HEK293 (cell line): ENCODE results near the gene NEK2.

ENCODE experiments used
- CTCF ChIA-PET: fragments of 350-600 bp; formaldehyde crosslinking; extraction: SDS; loops from one replicate; lab custom pipeline; 2021; ENCODE audit warnings: antibody characterized with exemption; lab: Yijun Ruan, JAX
- POLR2A ChIA-PET: fragments of 300-600 bp; formaldehyde crosslinking; extraction: SDS; loops from one replicate; lab custom pipeline; 2020; ENCODE audit warnings: antibody characterized with exemption, inconsistent platforms; lab: Yijun Ruan, JAX
- H3K27ac ChIP-seq: fragments of 200-500 bp; sonication (Bioruptor generic); 2 replicates; pipeline ENCODE4 v1.5.1; 2014; ENCODE audit warnings: low read depth, low read length, control low read depth, inconsistent platforms; ENCODE audit errors: extremely low read depth
- H3K36me3 ChIP-seq, 2 experiments: fragments of 200-500 bp in 1 of 2; sonication (Bioruptor generic) in 1 of 2; 1 replicate in 1 of 2; 2 replicates in 1 of 2; pipeline ENCODE4 v1.5.1; 2014 to 2017; ENCODE audit warnings: inconsistent platforms in 2 of 2, low read length in 2 of 2; ENCODE audit not compliant: control insufficient read depth in 2 of 2, insufficient read depth in 1 of 2
- H3K4me1 ChIP-seq: fragments of 200-500 bp; sonication (Bioruptor generic); 2 replicates; pipeline ENCODE4 v1.5.1; 2014; ENCODE audit warnings: mild to moderate bottlenecking, low read length, inconsistent platforms; ENCODE audit not compliant: control insufficient read depth, insufficient read depth
- H3K4me3 ChIP-seq: 2 replicates; pipeline ENCODE4 v1.5.1; 2011; ENCODE audit warnings: low read depth, mild to moderate bottlenecking, control low read depth, low read length, moderate library complexity
- H3K9me3 ChIP-seq: fragments of 200-500 bp; sonication (Bioruptor generic); 2 replicates; pipeline ENCODE4 v1.5.1; 2014; ENCODE audit warnings: low read depth, low read length, inconsistent platforms; ENCODE audit not compliant: control insufficient read depth, insufficient read depth
- KLF10 ChIP-seq: fragments of 450-650 bp; IDR thresholded peaks from 2 replicates; pipeline ENCODE4 v1.5.1; 2018; ENCODE audit warnings: missing biosample characterization, mild to moderate bottlenecking, missing genetic modification characterization
- OSR2 ChIP-seq: fragments of 450-650 bp; formaldehyde crosslinking; IDR thresholded peaks from 2 replicates; pipeline ENCODE4 v1.5.1; 2016; ENCODE audit warnings: missing biosample characterization, missing genetic modification characterization
- SCRT2 ChIP-seq: fragments of 450-650 bp; formaldehyde crosslinking; IDR thresholded peaks from 2 replicates; pipeline ENCODE4 v1.5.1; 2016; ENCODE audit warnings: missing biosample characterization, missing genetic modification characterization
- SP3 ChIP-seq: fragments of 450-650 bp; formaldehyde crosslinking; IDR thresholded peaks from 2 replicates; pipeline ENCODE4 v1.5.1; 2016; ENCODE audit warnings: missing biosample characterization, missing genetic modification characterization
- ZIC2 ChIP-seq: fragments of 450-650 bp; formaldehyde crosslinking; IDR thresholded peaks from 2 replicates; pipeline ENCODE4 v1.5.1; 2016; ENCODE audit warnings: missing biosample characterization, missing genetic modification characterization
- ZNF114 ChIP-seq: fragments of 450-650 bp; formaldehyde crosslinking; IDR thresholded peaks from 2 replicates; pipeline ENCODE4 v1.5.0; 2017; ENCODE audit warnings: missing biosample characterization, missing genetic modification characterization
- ZNF140 ChIP-seq: fragments of 450-650 bp; formaldehyde crosslinking; IDR thresholded peaks from 2 replicates; pipeline ENCODE4 v1.5.1; 2016; ENCODE audit warnings: missing biosample characterization, missing genetic modification characterization
- ZNF169 ChIP-seq: fragments of 450-650 bp; formaldehyde crosslinking; IDR thresholded peaks from 2 replicates; pipeline ENCODE4 v1.5.1; 2016; ENCODE audit warnings: missing biosample characterization, missing genetic modification characterization
- ZNF175 ChIP-seq: fragments of 450-650 bp; formaldehyde crosslinking; IDR thresholded peaks from 2 replicates; pipeline ENCODE4 v1.5.1; 2016; ENCODE audit warnings: missing biosample characterization, missing genetic modification characterization
- ZNF23 ChIP-seq: fragments of 450-650 bp; formaldehyde crosslinking; IDR thresholded peaks from 2 replicates; pipeline ENCODE4 v1.5.1; 2016; ENCODE audit warnings: missing biosample characterization, missing genetic modification characterization, borderline replicate concordance
- ZNF335 ChIP-seq: fragments of 450-650 bp; formaldehyde crosslinking; conservative IDR thresholded peaks from 2 replicates; pipeline ENCODE4 v1.5.1; 2016; ENCODE audit warnings: missing biosample characterization, missing genetic modification characterization
- ZNF529 ChIP-seq: fragments of 450-650 bp; formaldehyde crosslinking; IDR thresholded peaks from 2 replicates; pipeline ENCODE4 v1.5.1; 2017; ENCODE audit warnings: missing genetic modification characterization, missing biosample characterization; ENCODE audit not compliant: insufficient replicate concordance
- ZNF560 ChIP-seq: fragments of 450-650 bp; formaldehyde crosslinking; IDR thresholded peaks from 2 replicates; pipeline ENCODE4 v1.5.1; 2017; ENCODE audit warnings: missing biosample characterization, missing genetic modification characterization, borderline replicate concordance
- ZNF747 ChIP-seq: fragments of 450-650 bp; formaldehyde crosslinking; IDR thresholded peaks from 2 replicates; pipeline ENCODE4 v1.5.1; 2016; ENCODE audit warnings: missing biosample characterization, missing genetic modification characterization
- TF ChIP-seq, protein P1 (sequence below): fragments of 450-650 bp; formaldehyde crosslinking; IDR thresholded peaks from 2 replicates; pipeline ENCODE4 v1.5.1; 2016; ENCODE audit warnings: missing biosample characterization, missing genetic modification characterization
- TF ChIP-seq, protein P2 (sequence below): fragments of 450-650 bp; formaldehyde crosslinking; IDR thresholded peaks from 2 replicates; pipeline ENCODE4 v1.5.1; 2017; ENCODE audit warnings: missing biosample characterization, missing genetic modification characterization
- TF ChIP-seq, protein P3 (sequence below): fragments of 450-650 bp; formaldehyde crosslinking; IDR thresholded peaks from 2 replicates; pipeline ENCODE4 v1.5.1; 2017; ENCODE audit warnings: missing biosample characterization, missing genetic modification characterization
- TF ChIP-seq, protein P4 (sequence below): fragments of 450-650 bp; formaldehyde crosslinking; conservative IDR thresholded peaks from 2 replicates; pipeline ENCODE4 v1.5.1; 2016; ENCODE audit warnings: low read depth, missing biosample characterization, missing genetic modification characterization

NEK2 gene

DNA sequence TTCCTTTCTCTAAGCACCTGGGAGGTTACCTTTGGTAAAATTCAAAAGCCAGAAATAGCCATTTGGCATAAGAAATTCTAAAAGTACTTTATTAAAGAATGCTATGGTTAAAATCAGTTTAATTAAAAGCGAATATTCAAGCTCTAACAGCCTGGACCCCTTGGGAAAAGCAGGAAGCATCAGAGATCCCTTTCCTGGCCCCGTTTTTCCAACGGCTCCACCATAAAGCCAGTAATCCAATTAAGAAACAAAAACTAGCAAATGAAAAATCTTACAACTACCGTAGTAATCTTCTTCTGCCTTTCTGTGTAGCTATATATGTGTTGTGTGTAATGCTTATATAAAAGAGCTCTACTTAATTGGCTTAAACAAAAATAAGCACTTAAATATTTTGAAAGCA is 33.5 kb upstream of the NEK2 start (continued):
- no peak for TF ChIP-seq OSR2 (tag by site-specific recombination)

DNA sequence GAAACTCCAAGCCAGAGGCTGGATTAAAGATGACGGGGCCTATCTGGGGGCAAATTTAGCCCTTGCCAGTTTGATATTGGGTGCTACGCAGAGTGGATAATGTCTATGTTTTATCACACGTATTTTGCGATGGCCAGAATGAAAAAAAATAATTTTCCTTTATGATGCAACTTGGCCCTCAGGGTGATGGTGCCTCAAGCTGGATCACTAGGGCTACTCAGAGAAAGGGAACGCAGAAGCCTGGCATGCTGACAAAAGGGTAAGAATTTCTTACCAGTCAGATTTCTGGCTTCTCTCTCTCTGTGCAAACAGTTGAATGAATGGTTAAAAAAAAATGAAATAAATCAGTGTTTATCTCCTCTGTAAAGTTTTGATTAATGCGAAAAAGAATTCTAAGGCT is 32.6 kb upstream of the NEK2 start:
- CTCF ChIA-PET = interaction anchor here (0.7 to 4.0 kb wide), 2 partner anchors 9 to 288 kb away, joined by 3 to 18 read pairs; no protein-coding TSS in a partner anchor
- H3K27ac ChIP-seq = no peak overlapping the region
- POLR2A ChIA-PET = no interaction called here
- H3K4me3 ChIP-seq = no peak overlapping the region
- no peaks in the 10 kb centered on the region for H3K4me1 ChIP-seq
- no peak for TF ChIP-seq ZNF529 (tag by site-specific recombination)
- TF ChIP-seq ZNF114 = no peak
- TF ChIP-seq, protein P1, sequence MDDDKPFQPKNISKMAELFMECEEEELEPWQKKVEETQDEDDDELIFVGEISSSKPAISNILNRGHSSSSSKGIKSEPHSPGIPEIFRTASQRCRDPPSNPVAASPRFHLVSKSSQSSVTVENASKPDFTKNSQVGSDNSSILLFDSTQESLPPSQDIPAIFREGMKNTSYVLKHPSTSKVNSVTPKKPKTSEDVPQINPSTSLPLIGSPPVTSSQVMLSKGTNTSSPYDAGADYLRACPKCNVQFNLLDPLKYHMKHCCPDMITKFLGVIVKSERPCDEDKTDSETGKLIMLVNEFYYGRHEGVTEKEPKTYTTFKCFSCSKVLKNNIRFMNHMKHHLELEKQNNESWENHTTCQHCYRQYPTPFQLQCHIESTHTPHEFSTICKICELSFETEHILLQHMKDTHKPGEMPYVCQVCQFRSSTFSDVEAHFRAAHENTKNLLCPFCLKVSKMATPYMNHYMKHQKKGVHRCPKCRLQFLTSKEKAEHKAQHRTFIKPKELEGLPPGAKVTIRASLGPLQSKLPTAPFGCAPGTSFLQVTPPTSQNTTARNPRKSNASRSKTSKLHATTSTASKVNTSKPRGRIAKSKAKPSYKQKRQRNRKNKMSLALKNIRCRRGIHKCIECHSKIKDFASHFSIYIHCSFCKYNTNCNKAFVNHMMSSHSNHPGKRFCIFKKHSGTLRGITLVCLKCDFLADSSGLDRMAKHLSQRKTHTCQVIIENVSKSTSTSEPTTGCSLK (tag by site-specific recombination) = no peak
- TF ChIP-seq KLF10 (tag by site-specific recombination) = no peak
- TF ChIP-seq, protein P2, sequence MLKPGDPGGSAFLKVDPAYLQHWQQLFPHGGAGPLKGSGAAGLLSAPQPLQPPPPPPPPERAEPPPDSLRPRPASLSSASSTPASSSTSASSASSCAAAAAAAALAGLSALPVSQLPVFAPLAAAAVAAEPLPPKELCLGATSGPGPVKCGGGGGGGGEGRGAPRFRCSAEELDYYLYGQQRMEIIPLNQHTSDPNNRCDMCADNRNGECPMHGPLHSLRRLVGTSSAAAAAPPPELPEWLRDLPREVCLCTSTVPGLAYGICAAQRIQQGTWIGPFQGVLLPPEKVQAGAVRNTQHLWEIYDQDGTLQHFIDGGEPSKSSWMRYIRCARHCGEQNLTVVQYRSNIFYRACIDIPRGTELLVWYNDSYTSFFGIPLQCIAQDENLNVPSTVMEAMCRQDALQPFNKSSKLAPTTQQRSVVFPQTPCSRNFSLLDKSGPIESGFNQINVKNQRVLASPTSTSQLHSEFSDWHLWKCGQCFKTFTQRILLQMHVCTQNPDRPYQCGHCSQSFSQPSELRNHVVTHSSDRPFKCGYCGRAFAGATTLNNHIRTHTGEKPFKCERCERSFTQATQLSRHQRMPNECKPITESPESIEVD (tag by site-specific recombination) = no peak
- no peak for TF ChIP-seq ZNF23 (tag by site-specific recombination)
- no peak for TF ChIP-seq ZNF335 (tag by site-specific recombination)
- no peak for TF ChIP-seq SP3
- no peak for TF ChIP-seq ZNF140 (tag by site-specific recombination)
- no peak for TF ChIP-seq ZIC2 (tag by site-specific recombination)
- no peak for TF ChIP-seq ZNF560 (tag by site-specific recombination)
- TF ChIP-seq, protein P3, sequence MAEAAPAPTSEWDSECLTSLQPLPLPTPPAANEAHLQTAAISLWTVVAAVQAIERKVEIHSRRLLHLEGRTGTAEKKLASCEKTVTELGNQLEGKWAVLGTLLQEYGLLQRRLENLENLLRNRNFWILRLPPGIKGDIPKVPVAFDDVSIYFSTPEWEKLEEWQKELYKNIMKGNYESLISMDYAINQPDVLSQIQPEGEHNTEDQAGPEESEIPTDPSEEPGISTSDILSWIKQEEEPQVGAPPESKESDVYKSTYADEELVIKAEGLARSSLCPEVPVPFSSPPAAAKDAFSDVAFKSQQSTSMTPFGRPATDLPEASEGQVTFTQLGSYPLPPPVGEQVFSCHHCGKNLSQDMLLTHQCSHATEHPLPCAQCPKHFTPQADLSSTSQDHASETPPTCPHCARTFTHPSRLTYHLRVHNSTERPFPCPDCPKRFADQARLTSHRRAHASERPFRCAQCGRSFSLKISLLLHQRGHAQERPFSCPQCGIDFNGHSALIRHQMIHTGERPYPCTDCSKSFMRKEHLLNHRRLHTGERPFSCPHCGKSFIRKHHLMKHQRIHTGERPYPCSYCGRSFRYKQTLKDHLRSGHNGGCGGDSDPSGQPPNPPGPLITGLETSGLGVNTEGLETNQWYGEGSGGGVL (tag by site-specific recombination) = no peak
- TF ChIP-seq ZNF747 (tag by site-specific recombination) = no peak
- no peak for TF ChIP-seq ZNF175 (tag by site-specific recombination)
- TF ChIP-seq SCRT2 (tag by site-specific recombination) = no peak
- TF ChIP-seq, protein P4, sequence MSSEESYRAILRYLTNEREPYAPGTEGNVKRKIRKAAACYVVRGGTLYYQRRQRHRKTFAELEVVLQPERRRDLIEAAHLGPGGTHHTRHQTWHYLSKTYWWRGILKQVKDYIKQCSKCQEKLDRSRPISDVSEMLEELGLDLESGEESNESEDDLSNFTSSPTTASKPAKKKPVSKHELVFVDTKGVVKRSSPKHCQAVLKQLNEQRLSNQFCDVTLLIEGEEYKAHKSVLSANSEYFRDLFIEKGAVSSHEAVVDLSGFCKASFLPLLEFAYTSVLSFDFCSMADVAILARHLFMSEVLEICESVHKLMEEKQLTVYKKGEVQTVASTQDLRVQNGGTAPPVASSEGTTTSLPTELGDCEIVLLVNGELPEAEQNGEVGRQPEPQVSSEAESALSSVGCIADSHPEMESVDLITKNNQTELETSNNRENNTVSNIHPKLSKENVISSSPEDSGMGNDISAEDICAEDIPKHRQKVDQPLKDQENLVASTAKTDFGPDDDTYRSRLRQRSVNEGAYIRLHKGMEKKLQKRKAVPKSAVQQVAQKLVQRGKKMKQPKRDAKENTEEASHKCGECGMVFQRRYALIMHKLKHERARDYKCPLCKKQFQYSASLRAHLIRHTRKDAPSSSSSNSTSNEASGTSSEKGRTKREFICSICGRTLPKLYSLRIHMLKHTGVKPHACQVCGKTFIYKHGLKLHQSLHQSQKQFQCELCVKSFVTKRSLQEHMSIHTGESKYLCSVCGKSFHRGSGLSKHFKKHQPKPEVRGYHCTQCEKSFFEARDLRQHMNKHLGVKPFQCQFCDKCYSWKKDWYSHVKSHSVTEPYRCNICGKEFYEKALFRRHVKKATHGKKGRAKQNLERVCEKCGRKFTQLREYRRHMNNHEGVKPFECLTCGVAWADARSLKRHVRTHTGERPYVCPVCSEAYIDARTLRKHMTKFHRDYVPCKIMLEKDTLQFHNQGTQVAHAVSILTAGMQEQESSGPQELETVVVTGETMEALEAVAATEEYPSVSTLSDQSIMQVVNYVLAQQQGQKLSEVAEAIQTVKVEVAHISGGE (tag by site-specific recombination) = no peak
- no peak for TF ChIP-seq ZNF169 (tag by site-specific recombination)
- no peaks in the 10 kb centered on the region for H3K36me3 ChIP-seq
- no peaks in the 10 kb centered on the region for H3K9me3 ChIP-seq
